ENCODE measurements around the gene ZNF526.

DNA sequence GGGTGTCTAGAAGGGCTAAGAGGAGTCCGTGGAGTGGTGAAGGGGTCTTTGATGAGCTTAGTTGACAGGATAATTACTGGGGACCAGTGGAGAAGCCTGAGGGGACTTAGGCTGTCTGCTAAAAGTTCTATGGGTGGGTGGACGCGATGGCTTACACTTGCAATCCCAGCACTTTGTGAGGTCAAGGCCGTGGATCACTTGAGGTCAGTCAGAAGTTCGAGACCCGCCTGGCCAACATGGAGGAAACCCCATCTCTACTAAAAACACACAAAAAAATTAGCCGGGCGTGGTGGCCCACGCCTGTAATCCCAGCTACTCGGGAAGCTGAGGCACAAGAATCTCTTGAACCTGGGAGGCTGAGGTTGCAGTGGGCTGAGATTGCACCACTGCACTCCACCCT lies 25.1 kb downstream of the ZNF526 start:
- TF ChIP-seq CTCF (IDR thresholded peaks at IDR 0.05; ENCODE audit: low read length) = no peak
- no peak for TF ChIP-seq EZH2 (IDR thresholded peaks at IDR 0.05; ENCODE audit: borderline replicate concordance, low read length)
